HG02970 (cell line): ENCODE measurements around the gene SLC35F1.

Source experiments
- ATAC-seq: cut with Tn5 transposase; IDR thresholded peaks from one replicate; pipeline ENCODE4 v1.9.1; 2021; ENCODE audit warnings: mild to moderate bottlenecking, moderate library complexity, moderate number of reproducible peaks; ENCODE audit not compliant: unreplicated experiment, low FRiP score

SLC35F1 gene

DNA sequence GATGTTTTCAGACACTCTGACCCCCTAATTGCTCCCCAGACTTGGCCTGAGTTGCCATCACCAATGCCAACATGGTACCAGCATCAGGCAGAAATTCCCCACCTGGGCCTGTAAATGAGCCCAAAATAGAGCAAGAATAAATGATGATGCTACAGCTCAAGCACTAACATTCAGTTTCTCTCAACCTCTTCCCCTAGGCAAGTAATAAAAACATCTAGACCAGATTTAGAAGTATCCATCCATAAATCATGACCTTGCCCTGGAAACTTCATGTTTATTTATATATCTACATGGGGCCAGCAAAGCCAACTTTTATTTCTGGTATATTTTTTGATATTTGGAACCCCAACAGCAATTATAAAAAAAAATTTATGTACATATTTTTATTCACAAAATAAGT is 419.6 kb downstream of the SLC35F1 start:
- ATAC-seq: no peak

GRCh38 chr6:118327237-118327636 is 420.2 kb downstream of the SLC35F1 start:
- no peak for ATAC-seq

- ATAC-seq: no peak
Measured at GRCh38 chr6:118333772-118334171, 426.7 kb downstream of the SLC35F1 start.

DNA sequence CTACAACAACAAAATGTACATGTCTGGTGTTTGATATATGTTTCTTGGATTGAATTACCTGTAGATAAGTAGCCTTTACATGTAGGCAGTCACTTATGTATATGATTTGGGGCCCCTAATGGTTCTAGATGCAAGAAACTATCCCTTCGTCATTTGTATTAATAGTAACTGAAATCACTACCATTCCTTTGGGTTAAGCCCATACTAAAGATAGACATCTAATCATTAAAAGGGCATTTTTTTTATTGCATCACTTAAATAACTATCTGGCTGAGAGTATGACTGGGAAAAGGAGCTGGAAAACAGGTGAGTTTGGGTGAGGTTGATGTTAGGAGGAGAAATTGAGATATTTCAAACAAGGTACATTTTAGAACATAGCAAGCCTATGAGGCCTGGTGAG is 427.6 kb downstream of the SLC35F1 start:
- ATAC-seq: no peak

DNA sequence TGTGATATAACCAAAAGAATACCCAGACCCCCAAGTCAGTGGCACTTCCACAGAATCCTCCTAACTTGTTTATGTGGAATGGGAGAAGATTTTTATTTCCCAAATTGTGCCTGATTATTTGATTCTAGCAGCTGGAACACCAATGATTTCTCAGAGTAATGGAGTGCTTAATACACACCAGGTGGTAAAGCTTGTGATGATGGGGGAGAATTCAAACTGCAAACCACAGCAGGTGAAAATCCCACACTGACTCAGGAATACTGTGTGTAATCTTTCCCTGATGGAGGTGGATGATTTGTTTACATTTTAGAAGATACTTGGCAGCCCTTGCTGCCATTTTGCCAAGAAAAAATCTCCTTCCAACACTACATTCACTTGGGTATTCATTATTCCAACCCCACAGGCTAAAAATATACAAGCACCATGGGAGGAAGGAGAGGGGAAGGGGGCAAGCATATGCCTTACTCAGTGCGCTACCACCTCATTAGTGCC is 428.3 kb downstream of the SLC35F1 start:
- ATAC-seq: no peak

DNA sequence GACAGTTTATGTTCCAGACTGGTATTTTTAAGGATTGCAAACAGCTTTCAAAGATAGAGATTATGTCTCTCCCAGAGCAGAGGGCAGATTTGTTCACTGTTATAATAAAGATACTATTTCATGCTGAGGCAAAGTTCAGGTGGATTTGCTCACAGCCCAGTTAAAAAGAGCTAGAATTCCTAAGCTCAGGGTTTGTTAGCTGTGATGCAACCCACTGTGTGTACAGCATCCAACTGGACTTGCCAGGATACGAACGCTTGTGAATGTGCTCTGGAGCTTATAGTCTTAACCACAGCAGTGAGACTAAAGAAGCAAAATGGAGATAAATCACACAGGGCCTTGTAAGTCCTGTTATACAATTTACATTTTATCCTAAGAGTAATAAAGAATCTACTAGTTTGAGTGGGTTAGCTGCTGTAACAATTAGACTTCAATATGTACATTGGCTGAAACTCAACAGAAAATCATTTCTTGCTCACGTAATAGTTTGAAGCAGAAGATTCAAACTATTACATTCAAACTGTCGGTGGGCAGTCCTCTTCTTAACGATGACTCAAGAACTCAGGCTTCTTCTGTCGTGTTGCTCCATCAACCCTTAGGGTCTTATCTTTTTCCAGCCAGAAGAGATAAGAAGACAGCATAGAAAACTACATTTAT is 437.1 kb downstream of the SLC35F1 start:
- ATAC-seq: no peak

- ATAC-seq: no peak
Measured at GRCh38 chr6:118350881-118351430, 443.9 kb downstream of the SLC35F1 start.

- no peak for ATAC-seq
Measured at GRCh38 chr6:118353564-118353963, 446.5 kb downstream of the SLC35F1 start.

DNA sequence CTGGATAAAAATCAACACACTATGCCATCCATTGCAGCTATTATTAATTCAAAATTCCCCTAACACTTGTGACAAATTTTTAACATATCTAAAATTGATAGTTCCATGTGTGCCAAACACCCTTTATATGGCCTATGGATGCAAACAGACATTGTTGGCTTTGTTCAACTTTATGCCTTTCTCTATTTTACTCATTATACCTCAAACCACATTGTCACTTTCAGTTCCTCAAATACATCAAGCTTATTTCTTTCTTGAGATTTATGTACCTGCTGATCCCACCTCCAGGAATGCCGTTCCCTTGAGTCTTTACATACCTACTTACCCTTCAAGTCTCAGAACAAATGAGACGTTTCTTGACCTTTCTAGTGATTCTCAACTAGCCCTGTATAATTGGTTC is 447.6 kb downstream of the SLC35F1 start:
- ATAC-seq: peak; percentile 92

- no peak for ATAC-seq
Measured at GRCh38 chr6:118356054-118356453, 449.0 kb downstream of the SLC35F1 start.

GRCh38 chr6:118356686-118357085 is 449.6 kb downstream of the SLC35F1 start:
- no peak for ATAC-seq
